GM18520 (cell line): ENCODE measurements around the gene NRCAM.
"Not testable (repeated sequence)": the region's sequence is repeated elsewhere in the genome, so short reads cannot be mapped to it uniquely, and the experiment has no call there.

Experiments used
- ATAC-seq: cut with Tn5 transposase; IDR thresholded peaks from one replicate; pipeline ENCODE4 v1.9.1; 2021; ENCODE audit not compliant: unreplicated experiment

Gene NRCAM

GRCh38 chr7:108360058-108360800 lies 96.0 kb downstream of the NRCAM start:
- ATAC-seq, result no peak

DNA sequence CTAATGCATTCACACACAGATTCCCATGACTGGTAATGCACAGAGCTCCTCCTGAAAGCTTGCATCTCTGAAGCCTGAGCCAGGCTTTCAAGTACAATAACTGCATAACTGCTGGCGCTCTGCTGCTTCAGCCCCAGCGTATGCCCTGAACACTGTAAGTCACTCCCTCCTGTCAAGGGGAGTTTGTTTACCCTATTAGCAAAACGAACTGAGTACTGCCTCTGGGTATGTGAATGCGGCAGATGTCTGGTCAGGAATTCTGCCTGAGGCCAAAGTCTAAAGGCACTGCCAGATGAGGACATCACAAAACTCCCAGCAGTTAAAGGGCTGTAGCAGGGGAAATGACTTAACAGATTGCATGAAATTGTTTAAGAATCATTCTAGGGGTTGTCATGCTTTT lies 97.7 kb downstream of the NRCAM start:
- no peak for ATAC-seq

- ATAC-seq, result no peak
Observed at GRCh38 chr7:108351729-108352131, 104.5 kb downstream of the NRCAM start.

DNA sequence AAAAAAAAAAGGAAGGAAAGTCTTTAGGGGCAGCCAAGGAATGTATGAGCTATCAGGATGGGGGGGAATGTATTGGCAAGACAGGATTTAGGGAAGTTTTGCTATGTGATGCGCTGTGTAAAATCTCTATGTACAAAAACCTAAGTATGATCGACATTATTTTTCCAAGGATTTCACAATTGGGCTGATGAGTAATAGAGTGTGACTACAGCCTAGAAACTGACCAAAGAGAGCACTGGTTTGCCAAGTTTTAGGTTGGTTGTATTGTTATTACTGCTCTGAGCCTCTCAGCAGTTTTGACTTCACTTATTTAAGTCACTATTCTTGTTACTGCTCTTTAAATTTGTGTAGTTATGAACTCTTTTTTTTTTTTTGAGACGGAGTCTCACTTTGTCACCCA lies 107.3 kb downstream of the NRCAM start:
- no peak for ATAC-seq

DNA sequence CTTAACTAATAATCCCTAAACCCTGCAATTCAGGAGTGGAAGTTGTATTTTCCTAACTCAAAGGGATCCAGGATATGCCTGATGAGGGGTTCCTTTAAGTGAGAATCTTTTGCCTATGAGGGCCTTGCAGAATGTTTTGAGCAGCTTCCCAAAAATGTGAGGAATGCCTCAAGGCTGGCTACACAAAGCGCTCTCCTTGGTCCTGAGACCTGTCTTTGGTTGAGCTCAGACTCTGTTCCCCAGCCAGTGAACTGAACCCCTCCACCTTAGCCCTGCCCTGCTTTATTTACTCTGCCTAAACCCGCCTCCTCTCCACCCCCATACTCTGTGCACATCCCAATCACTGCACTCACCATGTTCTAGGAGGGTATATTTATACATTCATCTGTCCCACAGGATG lies 108.6 kb downstream of the NRCAM start:
- ATAC-seq, result no peak

GRCh38 chr7:108345710-108346336 lies 110.4 kb downstream of the NRCAM start:
- no peak for ATAC-seq

- no peak for ATAC-seq
Observed at GRCh38 chr7:108340856-108341411, 115.3 kb downstream of the NRCAM start.

- not testable (repeated sequence) for ATAC-seq
Observed at GRCh38 chr7:108340406-108340805, 115.8 kb downstream of the NRCAM start.

- ATAC-seq, result no peak
Observed at GRCh38 chr7:108335269-108335918, 120.8 kb downstream of the NRCAM start.

DNA sequence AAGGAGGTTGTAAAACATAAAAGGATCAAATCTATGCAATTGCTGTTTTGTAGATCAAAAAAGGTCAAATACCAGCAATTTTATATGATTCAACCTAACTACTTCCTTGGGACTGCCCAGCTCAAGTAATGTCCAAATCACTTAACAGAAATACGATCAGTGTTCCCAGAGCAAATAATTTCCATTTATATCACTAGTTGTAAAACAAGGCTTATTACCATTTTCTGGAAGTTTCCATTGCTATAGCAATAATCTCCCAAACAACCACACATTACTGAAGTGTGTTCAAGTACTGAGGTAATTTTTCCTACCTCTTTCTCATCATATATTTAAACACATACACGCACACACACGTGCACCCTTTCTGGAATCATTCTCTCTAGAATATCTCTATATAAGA lies 123.3 kb downstream of the NRCAM start:
- no peak for ATAC-seq

DNA sequence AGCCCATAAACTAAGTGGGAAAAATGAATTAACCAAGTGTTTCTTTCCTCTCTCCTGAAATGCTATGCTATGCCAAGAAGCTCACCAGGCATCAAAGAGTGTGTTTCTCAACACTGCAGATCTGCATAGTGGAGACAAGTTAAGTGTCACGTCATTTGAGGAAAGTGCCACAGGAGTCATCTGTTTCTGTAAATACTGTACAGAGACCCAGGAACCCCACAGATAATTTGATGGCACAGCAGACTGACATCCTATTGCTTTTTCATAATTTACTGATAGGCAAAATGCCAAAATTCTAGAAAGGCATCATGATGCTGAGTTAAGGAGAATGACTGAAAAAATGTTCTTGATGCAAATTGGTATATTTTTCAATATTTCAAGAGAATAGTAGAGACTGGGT lies 124.3 kb downstream of the NRCAM start:
- no peak for ATAC-seq

DNA sequence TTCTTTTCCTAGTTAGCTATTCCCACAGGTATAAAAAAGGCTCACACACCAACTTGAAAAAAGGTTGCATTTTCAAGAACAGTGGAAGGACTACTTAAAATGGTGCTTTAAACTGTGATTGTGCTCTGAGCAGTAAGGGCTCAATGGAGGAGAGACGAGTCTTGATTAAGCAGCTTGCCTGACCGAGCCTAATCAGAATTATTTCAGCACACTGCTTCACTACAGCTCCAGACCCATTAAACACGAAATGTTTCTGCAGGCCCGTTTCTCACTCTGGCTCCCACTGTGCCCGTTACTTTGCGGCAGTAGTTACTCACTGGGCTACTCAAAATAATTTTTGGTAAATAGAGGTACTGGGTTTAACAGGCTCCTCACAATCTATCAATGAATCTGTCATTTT lies 126.0 kb downstream of the NRCAM start:
- ATAC-seq, result no peak

DNA sequence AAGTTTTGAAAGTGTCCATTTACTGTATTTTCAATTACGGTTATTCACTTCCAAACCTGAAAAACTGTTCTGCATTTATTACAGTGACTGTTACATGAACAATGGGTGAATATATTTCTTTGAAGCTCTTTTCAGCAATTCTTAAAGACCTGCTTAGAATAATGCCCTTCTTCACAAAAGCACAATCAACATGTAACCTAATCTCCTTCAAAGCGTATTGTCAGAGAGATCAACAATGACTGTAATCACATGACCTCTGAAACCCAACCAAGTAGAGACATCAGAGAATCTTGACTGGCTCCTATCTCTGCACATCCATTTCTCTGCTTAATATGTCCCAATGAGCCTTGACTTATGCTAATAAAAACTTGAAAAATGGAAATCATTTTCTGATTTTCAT lies 126.7 kb downstream of the NRCAM start:
- no peak for ATAC-seq

GRCh38 chr7:108328174-108328651 lies 128.0 kb downstream of the NRCAM start:
- ATAC-seq, result peak; percentile 41

GRCh38 chr7:108327353-108327752 lies 128.9 kb downstream of the NRCAM start:
- peak; percentile 32 for ATAC-seq

GRCh38 chr7:108326938-108327337 lies 129.3 kb downstream of the NRCAM start:
- no peak for ATAC-seq

DNA sequence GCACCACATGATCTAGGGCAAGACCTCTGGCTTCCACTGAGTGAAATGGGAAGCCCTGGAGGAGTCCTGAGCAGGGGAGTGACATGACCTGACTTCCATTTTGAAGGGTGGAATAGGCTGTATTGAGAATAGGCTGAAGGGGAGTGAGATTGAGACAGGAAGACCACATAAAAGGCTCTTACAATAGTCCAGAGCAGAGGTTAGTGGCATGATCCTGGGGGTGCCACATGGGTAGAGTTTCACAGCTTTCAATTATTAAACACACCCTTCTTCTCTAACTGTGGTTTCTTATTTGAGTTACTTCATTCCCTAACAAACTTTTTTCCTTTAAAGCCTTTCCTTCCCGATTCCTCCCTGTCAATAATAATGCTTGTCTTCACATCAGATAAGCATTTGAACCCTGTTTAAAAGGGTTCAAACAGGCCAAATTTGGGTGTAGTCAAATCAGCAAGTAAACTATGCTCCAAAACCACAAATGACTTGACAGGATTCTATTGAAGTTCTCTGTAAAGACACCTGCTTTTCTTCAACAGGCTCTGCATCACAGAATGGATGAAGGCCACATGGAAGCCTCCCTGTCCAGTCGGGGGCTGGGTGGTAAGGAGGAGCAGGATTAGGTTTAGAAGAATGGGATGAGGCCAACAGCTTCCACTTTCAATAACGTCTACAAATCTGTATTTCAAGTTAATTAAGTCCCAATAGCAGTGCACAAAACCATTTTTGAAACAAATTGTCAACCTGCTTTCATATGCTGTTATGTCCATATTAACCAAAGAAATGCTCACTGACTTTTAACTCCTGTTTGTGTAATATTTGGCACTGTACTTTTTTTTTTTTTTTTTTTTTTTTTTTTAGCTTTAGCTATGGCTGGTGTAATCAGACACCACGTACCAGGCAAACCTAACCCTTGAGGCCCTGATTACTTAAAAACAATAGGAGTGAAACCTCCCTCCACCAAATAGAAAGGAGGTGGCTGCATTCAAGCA lies 131.9 kb downstream of the NRCAM start:
- no peak for ATAC-seq

GRCh38 chr7:108322925-108323832 lies 133.1 kb downstream of the NRCAM start:
- ATAC-seq, result no peak

- ATAC-seq, result no peak
Observed at GRCh38 chr7:108322046-108322445, 134.2 kb downstream of the NRCAM start.

- ATAC-seq, result no peak
Observed at GRCh38 chr7:108321359-108321758, 134.9 kb downstream of the NRCAM start.
